HEK293T (cell line): ENCODE results near the gene AMZ2.
"Not testable (repeated sequence)": the region's sequence is repeated elsewhere in the genome, so short reads cannot be mapped to it uniquely, and the experiment has no call there.

Experiments
- BHLHE40 ChIP-seq: fragments of 450-650 bp; IDR thresholded peaks from 2 replicates; pipeline ENCODE4 v1.6.1; 2016; ENCODE audit warnings: mild to moderate bottlenecking, moderate library complexity, borderline replicate concordance
- ELF4 ChIP-seq: fragments of 450-650 bp; IDR thresholded peaks from 2 replicates; pipeline ENCODE4 v1.6.1; 2017; ENCODE audit warnings: antibody characterized with exemption
- FOXK2 ChIP-seq: fragments of 450-650 bp; IDR thresholded peaks from 2 replicates; pipeline ENCODE4 v1.6.1; 2016; ENCODE audit warnings: mild to moderate bottlenecking
- FOXM1 ChIP-seq: fragments of 450-650 bp; IDR thresholded peaks from 2 replicates; pipeline ENCODE4 v1.6.1; 2017; ENCODE audit warnings: mild to moderate bottlenecking, borderline replicate concordance
- HDGF ChIP-seq: fragments of 450-650 bp; IDR thresholded peaks from 2 replicates; pipeline ENCODE4 v1.6.1; 2017; ENCODE audit warnings: antibody characterized with exemption, borderline replicate concordance
- L3MBTL2 ChIP-seq: fragments of 450-650 bp; conservative IDR thresholded peaks from 2 replicates; pipeline ENCODE4 v1.6.1; 2016; ENCODE audit warnings: mild to moderate bottlenecking
- SP1 ChIP-seq: fragments of 450-650 bp; IDR thresholded peaks from 2 replicates; pipeline ENCODE4 v1.6.1; 2017
- ZNF384 ChIP-seq: fragments of 450-650 bp; IDR thresholded peaks from 2 replicates; pipeline ENCODE4 v1.6.1; 2016

DNA sequence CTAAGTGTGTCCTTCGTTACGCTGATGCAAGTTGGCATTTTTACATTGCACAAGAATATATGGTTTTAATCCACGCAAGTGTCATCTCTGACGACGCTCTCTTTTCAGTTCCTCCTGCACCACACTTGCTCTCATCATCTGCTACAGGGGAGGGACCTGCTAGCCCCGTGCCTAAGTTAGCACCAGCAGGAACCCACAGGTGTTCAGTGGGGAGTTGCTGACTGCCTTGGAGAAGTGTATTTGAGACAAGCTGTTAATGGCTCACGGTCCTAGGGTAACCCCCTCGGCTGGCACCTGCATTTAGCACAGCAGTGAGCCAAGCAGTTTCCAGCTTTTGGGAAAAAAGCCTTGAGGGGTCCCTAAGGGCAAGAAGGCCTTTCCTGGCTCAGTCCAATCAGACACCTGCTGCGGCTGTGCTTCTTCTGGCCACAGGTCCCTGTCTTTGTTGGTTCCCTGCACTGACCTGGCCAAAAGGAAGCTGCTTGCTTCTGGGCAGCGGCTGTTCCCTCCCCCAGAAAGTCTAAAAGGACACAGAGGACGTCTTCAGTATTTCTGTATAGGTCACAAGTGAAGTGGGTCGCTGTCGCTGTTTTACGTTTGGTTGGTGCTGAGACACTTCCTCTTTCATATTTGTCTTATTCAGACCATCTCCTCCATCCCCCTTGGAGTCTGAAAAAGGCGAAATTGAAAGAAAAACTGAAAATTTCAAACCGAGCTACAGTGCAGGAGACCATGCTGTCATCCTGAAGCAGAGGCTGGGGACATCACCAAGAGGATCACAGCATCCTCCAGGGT lies 10.3 kb upstream of the AMZ2 start:
- not testable (repeated sequence) for TF ChIP-seq FOXM1, ELF4, L3MBTL2, BHLHE40, SP1, HDGF, ZNF384, FOXK2
